ENCODE measurements around the gene CDX1. TPM values are rescaled to one million over a fixed set of nuclear protein-coding genes. Genes with fewer than 3 reads are reported as not detected.

The CDX1 gene
- polyA plus RNA-seq, 3 donors: 0.54 to 0.89 (median 0.62) TPM

DNA sequence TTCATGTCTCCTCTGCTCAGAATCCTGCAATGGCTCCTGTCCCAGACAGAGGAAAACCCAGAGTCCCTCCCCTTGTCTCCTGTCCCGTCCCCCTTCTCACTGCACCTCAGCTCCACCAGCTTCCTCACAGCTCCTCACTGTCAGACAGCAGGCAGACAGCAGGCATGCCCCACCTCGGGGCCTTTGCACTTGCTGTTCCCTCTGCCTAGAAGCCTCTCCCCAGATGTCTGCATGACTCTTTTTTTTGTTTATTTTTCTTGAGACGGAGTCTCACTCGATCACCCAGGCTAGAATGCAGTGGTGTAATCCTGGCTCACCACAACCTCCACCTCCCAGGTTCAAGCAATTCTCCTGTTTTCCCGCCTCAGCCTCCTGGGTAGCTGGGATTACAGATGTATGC, 14.4 kb downstream of the CDX1 start:
- DNase-seq (ENCODE audit: low read depth in 3 of 3, low spot score in 2 of 3): no peak

DNA sequence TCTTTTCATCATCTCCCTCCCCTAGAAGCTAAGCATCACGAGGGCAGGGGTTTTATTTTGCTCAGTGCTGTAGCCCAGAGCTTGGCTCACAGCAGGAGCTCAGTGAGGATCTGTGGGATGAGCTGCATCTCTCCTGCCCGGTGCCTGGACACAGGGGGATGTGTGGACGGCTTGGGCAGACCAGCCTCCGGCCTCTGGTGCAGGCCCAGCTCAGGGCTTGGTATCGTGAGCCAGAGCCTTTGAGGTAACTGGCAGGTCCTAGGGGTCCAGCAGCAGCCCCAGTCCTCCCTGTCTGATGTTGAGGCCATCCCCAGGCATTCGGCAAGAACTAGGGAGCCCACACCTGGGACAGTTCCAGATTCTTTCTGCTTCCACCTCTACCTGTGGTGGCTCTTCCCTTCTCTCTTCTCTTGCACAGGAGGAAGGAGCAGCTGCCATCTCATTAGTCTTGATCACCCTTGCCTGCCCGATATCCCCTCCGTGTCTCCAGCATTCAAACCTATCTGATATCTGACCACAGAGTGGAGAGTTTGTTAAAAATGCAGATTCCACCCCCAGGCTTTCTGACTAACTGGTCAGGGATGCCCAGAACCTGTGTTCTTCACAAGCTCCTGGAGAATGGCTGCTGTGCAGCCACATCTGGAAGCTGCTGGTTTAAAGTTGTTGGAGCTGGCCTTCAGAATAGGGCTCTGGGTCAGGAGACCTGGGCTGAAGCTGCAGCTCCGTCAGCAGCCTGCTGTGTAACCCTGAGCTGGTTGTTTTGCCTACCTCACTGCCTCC, 15.4 kb downstream of the CDX1 start:
- DNase-seq (ENCODE audit: low read depth in 3 of 3, low spot score in 2 of 3): no peak

GRCh38 chr5:150182774-150183173, 16.2 kb downstream of the CDX1 start:
- no peak for DNase-seq (ENCODE audit: low read depth in 3 of 3, low spot score in 2 of 3)

GRCh38 chr5:150183436-150183835, 16.9 kb downstream of the CDX1 start:
- no peak for DNase-seq (ENCODE audit: low read depth in 3 of 3, low spot score in 2 of 3)

DNA sequence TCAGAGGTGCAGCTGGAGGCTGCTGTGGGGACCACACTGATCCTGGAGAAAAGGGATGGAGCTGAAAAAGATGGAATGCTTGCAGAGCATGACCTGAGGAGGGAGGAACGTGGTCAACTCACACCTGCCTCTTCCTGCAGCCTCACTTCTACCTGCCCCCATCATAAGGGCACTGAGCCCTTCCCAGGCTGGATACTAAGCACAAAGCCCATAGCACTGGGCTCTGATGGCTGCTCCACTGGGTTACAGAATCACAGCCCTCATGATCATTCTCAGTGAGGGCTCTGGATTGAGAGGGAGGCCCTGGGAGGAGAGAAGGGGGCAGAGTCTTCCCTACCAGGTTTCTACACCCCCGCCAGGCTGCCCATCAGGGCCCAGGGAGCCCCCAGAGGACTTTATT, 17.4 kb downstream of the CDX1 start:
- no peak for DNase-seq (ENCODE audit: low read depth in 3 of 3, low spot score in 2 of 3)

DNA sequence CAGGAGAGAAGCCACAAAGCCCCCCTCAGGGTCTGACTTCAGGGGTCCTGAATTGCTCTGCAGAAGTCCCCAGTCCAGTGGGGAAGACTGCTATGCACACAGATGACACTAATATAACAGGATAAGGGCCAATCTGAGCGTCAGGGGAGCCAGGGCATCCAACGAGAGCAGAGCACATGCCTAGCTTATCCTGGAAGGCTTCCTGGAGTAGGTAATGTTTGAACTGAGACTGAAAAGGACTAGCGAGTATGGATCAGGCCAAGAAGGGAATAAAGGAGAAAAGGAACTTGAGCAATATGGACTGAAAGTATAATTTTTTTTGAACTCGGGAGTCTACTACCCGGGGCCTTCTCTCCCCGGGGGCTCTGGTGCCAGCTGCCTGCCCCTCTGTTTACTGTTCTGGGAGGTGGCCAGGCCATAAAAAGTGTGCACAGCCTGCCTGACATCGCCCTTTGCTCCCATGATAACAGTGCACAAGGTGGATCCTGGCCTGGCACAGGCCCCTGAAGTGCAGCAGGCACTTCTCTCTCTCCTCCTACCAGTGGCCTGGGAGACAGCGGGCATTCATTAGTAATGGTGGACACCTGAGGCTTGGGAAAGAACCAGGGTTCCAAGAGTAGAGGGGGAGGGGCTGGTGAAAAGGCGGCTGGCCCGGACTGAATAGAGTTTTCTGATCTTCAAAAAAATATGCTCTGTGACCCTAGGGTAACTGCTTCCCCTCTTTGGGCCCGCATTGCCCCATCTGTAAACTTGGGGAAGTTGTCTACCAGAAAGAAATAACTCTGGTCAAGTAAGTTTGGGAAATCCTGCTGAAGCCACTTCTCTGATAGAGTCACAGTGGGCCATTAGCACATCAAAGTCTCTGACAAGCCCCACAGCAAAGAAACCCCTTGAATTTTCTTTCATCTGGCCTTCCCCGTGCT, 18.7 kb downstream of the CDX1 start:
- no peak for DNase-seq (ENCODE audit: low read depth in 3 of 3, low spot score in 2 of 3)

- DNase-seq (ENCODE audit: low read depth in 3 of 3, low spot score in 2 of 3): no peak
Measured at GRCh38 chr5:150186137-150186536, 19.6 kb downstream of the CDX1 start.

DNA sequence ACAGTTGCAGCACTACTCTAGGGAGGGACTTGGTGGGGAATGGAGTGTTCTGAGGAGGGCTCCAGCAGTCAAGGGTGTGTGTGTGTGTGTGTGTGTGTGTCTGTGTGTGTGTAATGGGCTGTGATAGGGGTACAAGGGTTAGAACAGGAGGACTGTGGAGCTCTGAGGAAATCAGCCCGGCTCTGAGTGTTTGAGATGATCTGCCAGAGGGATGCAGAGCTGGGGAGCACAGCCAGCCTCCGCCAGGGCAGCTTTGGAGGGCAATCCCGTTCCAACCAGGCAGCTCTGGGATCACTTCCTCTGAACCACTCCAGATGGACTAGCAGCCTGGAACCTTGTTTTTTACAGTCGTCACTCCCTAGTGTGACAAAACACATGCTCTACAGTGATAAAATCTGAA, 20.3 kb downstream of the CDX1 start:
- no peak for DNase-seq (ENCODE audit: low read depth in 3 of 3, low spot score in 2 of 3)

DNA sequence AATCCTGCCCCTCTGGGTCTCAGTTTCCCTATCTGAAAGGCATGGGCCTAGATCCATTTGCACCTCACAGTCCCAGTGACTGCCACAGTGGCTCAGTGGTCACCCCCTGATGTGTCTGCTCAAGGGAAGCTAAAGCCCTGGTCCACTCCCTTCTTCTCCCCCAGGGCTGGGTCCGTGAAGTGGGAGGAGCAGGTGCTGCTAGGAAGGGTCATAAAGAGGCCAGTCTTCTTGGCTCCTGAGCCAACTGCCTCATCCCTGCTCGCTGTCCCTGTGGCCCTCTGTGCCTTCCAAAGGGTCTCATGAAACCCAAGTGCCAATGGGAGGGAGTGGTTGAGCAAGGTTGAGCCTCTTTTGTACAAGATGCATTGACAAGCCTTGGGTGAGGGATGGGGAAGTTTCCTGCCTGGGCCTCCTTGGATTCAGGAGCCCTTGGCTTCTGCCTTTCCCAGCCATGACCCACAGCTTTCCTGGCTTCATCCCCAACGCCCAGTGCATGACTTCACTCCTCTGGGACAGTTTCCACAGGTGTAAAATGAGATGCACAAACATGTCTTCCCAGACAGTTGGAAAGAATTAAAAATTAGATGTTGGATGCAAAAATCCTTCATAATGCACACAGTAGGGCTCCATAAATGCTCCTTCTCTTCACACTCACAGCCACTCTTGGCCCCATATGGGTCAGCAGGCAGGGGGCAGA, 21.7 kb downstream of the CDX1 start:
- no peak for DNase-seq (ENCODE audit: low read depth in 3 of 3, low spot score in 2 of 3)

DNA sequence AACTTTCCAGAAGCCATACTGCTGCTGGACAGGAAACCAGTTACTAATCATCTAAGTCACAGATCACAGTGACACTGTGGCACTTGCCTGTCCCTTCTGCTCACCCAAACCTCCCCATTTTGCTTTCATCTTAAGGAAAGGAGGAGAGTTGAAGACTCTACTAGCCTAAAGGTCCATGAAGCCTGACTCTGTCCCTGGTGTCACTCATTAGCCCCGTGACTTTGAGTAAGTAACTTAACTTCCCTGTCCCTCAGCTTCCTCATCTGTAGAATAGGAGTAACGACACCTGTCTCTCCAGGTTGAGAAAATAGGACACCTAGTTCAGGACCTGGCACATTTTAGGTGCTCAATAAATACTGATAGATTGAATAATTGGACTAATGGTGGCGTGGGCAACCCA, 22.7 kb downstream of the CDX1 start:
- DNase-seq (ENCODE audit: low read depth in 3 of 3, low spot score in 2 of 3): no peak

DNA sequence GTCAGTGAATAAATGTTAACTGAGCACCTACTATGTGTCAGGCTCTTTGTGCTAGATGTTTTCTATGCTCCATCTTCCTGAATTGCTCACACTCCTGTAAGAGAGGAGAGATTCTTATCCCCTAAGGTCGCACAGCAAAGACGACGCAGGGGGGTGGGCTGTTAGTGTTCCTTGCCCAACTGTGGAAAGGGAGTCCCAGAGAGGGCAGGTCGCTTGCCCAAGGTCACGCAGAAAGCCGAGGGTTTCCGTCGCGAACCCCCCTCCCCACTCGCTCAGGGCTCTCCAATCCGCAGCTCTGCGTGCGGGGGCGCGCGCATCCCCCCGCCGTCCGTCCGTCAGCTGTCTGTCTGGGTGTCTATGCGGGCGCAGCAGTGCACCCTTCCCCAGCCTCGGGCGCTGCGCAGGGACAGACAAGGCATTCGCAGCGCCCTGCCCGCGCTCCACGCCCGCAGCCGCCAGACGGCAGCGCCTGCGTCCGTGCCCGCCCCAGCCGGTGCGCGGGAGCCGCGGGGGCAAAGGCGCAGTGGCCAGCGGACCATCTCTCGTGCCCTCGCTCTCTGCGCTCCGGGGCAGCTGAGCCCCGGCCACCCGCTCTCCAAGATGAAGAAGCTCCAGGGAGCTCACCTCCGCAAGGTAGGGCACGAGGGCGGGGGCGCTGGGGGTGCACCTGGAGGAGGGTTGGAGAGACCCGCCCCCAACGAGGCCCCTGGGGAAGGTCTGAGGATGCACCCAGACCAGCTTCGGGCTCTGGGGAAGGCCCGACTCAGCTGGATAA, 23.3 kb downstream of the CDX1 start, which contains the start of gene SLC6A7:
TSS of gene SLC6A7 (plus strand) at position 335 of the 775 bp plus-strand sequence. CDS start at position 601, 266 bp downstream.
- DNase-seq (ENCODE audit: low read depth in 3 of 3, low spot score in 2 of 3): no peak

- no peak for DNase-seq (ENCODE audit: low read depth in 3 of 3, low spot score in 2 of 3)
Measured at GRCh38 chr5:150190503-150190979, 24.0 kb downstream of the CDX1 start.

DNA sequence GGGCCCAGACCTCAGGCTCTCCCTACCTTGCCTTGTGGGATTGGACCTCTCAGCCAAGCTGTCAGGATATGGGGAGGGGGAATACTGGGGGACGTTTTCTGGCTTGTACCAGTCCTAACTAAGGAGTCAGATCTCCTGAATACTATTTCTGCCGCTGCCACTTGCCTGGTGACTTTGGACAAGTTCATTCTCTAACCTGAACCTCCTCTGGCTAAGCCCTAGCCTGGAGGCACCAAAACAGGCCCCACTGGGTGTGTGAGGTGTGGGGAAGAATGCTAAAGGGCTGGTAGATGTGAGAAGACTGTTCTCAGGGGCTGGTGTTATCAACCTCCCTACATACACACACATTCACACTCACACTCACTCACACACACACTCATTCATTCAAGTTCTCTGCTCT, 24.4 kb downstream of the CDX1 start:
- DNase-seq (ENCODE audit: low read depth in 3 of 3, low spot score in 2 of 3): no peak

- no peak for DNase-seq (ENCODE audit: low read depth in 3 of 3, low spot score in 2 of 3)
Measured at GRCh38 chr5:150192462-150192861, 25.9 kb downstream of the CDX1 start.

DNA sequence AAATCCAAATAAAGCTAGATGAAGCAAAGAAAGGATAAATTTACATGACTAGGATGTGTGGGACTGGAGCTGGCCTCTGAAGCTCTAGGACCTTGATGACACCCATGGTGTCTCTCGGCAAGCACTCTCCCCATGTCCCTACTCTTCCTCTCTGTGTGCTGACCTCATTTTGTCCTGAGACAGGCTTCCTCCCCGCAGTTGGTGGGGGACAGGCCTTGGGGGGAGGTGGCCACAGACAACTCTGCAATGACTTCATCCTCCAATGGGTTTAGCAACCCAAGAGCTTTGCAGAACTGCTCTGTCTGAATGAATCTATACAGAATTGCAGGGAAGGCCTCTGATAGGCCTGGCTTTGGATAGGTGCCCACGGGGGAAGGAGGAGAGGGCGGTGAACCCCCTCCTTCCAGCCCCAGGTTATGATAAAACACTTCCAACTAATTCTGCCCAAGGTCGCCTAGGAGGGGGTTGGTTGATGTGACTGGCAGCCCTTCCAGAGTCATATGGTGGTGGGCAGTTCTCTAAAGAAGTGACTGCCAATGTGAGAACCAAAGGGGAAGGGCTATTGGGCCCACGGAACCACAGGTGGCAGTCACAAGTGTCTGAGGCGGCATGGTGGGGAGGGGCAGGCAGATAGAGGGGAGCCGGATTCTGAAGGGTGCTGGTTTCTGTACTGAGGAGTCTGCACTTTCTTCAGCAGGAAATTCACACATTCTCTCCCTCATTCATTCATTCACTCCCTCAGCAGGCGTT, 29.3 kb downstream of the CDX1 start:
- DNase-seq (ENCODE audit: low read depth in 3 of 3, low spot score in 2 of 3): no peak

- no peak for DNase-seq (ENCODE audit: low read depth in 3 of 3, low spot score in 2 of 3)
Measured at GRCh38 chr5:150196514-150196913, 29.9 kb downstream of the CDX1 start.

DNA sequence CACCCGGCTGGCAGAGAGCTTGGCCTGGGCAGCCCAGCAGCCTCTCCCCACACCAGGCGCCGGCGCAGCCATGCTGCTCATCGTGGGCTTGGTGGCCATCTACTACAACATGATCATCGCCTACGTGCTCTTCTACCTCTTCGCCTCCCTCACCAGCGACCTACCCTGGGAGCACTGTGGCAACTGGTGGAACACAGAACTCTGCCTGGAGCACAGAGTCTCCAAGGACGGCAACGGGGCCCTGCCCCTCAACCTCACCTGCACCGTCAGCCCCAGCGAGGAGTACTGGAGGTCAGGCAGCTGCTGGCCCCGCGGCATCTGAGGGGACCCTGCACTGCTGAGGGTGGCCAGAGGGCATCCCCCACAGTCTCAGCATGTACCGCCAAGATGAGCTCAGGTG, 30.4 kb downstream of the CDX1 start:
- no peak for DNase-seq (ENCODE audit: low read depth in 3 of 3, low spot score in 2 of 3)

DNA sequence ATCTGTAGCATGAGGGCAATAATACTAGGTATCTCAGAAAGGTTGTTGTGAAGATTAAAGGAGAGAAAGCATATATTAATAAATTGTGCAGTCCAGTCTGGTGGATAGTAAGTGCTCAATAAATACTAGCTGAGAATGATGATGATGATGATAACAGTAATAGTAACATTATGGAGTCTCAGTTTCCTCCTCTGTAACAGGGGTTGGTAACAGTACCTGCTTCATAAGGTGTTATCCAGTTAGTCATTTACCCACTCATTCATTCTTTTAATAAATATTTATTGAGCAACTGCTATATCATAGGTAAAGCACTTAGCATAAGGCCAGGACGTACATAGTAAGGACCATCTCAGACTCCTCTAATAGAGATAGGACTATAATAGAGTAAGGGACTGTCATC, 30.9 kb downstream of the CDX1 start:
- DNase-seq (ENCODE audit: low read depth in 3 of 3, low spot score in 2 of 3): no peak

DNA sequence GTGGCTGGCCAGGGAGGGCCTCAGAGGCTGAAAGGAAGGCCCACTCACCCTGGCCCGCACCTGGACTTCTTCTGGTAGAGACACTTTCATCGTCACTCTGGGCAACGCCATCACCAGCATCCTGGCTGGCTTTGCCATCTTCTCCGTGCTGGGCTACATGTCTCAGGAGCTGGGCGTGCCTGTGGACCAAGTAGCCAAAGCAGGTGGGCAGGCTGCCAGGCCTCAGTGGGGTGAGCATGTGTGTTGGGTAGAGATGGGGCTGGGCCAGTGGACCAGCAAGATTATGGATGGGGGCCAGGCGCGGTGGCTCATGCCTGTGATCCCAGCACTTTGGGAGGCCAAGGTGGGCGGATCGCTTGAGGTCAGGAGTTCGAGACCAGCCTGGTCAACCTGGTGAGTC, 35.9 kb downstream of the CDX1 start:
- no peak for DNase-seq (ENCODE audit: low read depth in 3 of 3, low spot score in 2 of 3)
